ENCODE data around the gene NINJ1. TPM values are rescaled to one million over a fixed set of nuclear protein-coding genes. Genes with fewer than 3 reads are reported as not detected.
A peak's percentile ranks its signal among the peaks of the same experiment; 100 is the strongest.

The NINJ1 gene
- total and polyA plus RNA-seq, 2 of the 8 experiments (the other 6 are each of a cell fraction or from before 2014, with no cell fraction given) = 28.2 to 65.6 TPM

DNA sequence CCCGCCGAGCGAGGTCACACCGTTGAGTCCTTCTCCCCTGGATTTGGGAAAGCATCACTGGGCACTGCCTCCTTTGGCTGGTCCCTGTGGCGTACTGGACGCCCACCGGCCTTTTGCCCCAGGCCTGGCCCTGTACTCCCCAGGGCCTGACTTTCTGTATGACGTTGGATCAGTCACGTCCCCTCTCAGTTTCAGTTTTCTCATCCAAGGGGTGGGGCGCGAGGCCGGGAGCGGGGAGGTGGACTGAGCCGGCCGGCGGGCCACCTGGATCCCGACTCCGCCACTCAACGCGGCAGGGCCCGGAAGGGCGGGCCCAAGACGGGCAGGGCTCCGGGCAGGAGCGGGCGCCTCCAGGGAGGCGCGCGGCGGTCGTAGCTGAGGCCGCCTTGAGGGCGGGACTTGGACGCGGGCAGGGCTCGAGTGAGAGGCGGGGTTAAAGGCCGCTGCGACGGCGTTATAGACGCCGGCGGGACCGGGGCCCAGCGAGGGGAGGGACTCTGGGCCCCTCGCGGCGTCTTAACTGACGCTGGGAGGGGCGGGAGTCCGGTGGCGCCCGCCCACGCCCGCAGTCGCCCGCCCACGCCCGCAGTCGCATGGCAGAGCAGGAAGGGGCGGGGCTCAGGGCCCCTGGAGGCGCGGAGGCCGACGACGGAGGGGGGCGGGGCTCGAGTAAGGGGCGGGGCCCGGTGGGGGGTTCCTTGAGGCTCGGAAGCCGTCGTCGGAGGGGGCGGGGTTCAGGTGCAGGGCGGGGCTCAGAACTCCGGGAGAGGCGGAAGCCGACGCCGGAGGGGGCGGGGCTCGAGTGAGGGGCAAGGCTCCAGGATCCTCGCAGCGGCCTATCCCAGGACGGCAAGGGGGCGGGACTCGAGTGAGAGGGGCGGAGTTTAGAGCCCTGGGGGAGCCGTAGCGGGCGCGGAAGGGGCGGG, 38.6 kb downstream of the NINJ1 start (continued):
- TF ChIP-seq PHF8 (conservative IDR thresholded peaks at IDR 0.05; ENCODE audit: low read depth, low read length) (peak; percentile 53; the same call in 1 of the 2 replicates), CHD2 (IDR thresholded peaks at IDR 0.05; ENCODE audit: low read length) (no peak), SAP30 (IDR thresholded peaks at IDR 0.05; ENCODE audit: insufficient read depth, insufficient replicate concordance, low read length) (no peak), KDM1A (IDR thresholded peaks at IDR 0.05; ENCODE audit: borderline replicate concordance, low read length) (peak; percentile 76; the same call in 1 of the 2 replicates), SP4 (IDR thresholded peaks at IDR 0.05; ENCODE audit: low read length) (no peak), CBX8 (IDR thresholded peaks at IDR 0.05; ENCODE audit: borderline replicate concordance, low read depth, low read length) (no peak), SIN3A (conservative IDR thresholded peaks at IDR 0.05 in 1 of 2, IDR thresholded peaks at IDR 0.05 in 1 of 2; ENCODE audit: low read depth in 1 of 2, low read length in 2 of 2) (no peak; a peak in 1 of 4 replicates), CBX5 (IDR thresholded peaks at IDR 0.05; ENCODE audit: low read depth, low read length) (no peak), CTBP2 (IDR thresholded peaks at IDR 0.05; ENCODE audit: borderline replicate concordance, insufficient read depth, insufficient read length, low read length) (no peak), HDAC2 (IDR thresholded peaks at IDR 0.05; ENCODE audit: borderline replicate concordance in 1 of 2, low read depth in 2 of 2, low read length in 2 of 2) (no peak), RAD21 (IDR thresholded peaks at IDR 0.05 in 1 of 2, conservative IDR thresholded peaks at IDR 0.05 in 1 of 2; ENCODE audit: low read depth in 2 of 2, low read length in 2 of 2) (peak in 1 of 2 experiments; percentile 2; a peak in 1 of 4 replicates), BACH1 (IDR thresholded peaks at IDR 0.05; ENCODE audit: low read length) (no peak), TAF1 (IDR thresholded peaks at IDR 0.05; ENCODE audit: low read depth, low read length) (0 out of 2 replicates have a peak, but pooled peaks have one; percentile 25), NANOG (IDR thresholded peaks at IDR 0.05; ENCODE audit: insufficient read depth, low read depth, low read length, poor library complexity, severe bottlenecking) (no peak), SRF (IDR thresholded peaks at IDR 0.05; ENCODE audit: low read depth, low read length) (no peak)
- TF ChIP-seq, protein P1, sequence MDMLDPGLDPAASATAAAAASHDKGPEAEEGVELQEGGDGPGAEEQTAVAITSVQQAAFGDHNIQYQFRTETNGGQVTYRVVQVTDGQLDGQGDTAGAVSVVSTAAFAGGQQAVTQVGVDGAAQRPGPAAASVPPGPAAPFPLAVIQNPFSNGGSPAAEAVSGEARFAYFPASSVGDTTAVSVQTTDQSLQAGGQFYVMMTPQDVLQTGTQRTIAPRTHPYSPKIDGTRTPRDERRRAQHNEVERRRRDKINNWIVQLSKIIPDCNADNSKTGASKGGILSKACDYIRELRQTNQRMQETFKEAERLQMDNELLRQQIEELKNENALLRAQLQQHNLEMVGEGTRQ (IDR thresholded peaks at IDR 0.05; ENCODE audit: low read length) = no peak
- TF ChIP-seq, protein P2, sequence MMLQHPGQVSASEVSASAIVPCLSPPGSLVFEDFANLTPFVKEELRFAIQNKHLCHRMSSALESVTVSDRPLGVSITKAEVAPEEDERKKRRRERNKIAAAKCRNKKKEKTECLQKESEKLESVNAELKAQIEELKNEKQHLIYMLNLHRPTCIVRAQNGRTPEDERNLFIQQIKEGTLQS (IDR thresholded peaks at IDR 0.05; ENCODE audit: insufficient read depth, low read depth, low read length) = no peak
- TF ChIP-seq, protein P3, sequence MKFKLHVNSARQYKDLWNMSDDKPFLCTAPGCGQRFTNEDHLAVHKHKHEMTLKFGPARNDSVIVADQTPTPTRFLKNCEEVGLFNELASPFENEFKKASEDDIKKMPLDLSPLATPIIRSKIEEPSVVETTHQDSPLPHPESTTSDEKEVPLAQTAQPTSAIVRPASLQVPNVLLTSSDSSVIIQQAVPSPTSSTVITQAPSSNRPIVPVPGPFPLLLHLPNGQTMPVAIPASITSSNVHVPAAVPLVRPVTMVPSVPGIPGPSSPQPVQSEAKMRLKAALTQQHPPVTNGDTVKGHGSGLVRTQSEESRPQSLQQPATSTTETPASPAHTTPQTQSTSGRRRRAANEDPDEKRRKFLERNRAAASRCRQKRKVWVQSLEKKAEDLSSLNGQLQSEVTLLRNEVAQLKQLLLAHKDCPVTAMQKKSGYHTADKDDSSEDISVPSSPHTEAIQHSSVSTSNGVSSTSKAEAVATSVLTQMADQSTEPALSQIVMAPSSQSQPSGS (IDR thresholded peaks at IDR 0.05; ENCODE audit: low read length) = no peak

Data from H1 (cell line).